ENCODE measurements around the gene CACNA1A. TPM values are rescaled to one million over a fixed set of nuclear protein-coding genes. Genes with fewer than 3 reads are reported as not detected.

Gene CACNA1A
- total and polyA plus RNA-seq, 2 experiments from 2014 or later: 2.0 TPM

DNA sequence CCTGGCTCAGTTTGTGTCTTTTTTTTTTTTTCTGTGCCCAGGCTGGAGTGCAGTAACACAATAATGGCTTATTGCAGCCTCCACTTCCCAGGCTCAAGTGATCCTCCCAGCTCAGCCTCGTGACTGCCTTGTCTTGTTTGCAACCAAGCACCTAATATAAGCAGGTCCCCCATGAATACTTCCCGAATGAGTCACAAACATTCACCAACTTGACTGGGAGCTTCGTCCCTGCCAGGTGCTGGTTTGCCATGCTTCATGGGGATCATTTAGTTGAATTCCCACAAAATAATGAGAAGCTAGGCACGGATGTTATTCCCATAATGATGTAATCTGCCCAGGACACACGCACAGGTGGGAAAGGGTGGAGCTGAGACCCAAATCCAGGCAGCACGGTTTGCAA lies 176.5 kb downstream of the CACNA1A start:
- no peaks in the 10 kb centered on the region for H3K36me3 ChIP-seq (replicated peaks; ENCODE audit: insufficient read depth, low read depth)
- 71% methylated on average over 6 of the region's 6 CpGs for WGBS (ENCODE audit: low lambda C conversion rate, missing lambda C conversion rate)
- no peak for DNase-seq (ENCODE audit: low spot score)

DNA sequence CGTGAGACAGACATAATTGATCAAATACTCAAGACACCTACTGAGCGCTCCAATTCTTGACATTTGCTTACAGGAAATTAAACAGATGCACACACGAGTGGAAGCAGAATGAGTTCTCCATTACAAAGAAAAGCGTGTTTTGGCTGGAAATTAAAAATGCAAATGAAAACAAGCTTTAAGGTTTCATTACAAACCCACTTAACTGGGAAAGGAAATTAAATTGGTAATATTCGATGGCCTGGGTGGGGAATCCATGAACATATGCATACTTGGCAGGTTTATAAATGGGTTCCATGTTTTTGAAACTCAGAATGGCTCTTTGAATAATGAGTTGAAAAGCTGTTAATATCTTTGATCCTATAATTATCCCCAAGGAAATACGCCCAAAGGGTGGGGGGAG lies 178.0 kb downstream of the CACNA1A start:
- H3K27me3 ChIP-seq: no peaks in the 10 kb centered on the region
- H3K4me1 ChIP-seq (ENCODE audit: insufficient read depth): no peaks in the 10 kb centered on the region
- no peaks in the 10 kb centered on the region for H3K79me2 ChIP-seq
- no peaks in the 10 kb centered on the region for H3K36me3 ChIP-seq (replicated peaks; ENCODE audit: insufficient read depth, low read depth)
- no peak overlapping the region for H3K4me2 ChIP-seq
- 84% methylated on average over 6 of the region's 6 CpGs for WGBS (ENCODE audit: low lambda C conversion rate, missing lambda C conversion rate)
- no peak overlapping the region for H3K27ac ChIP-seq
- DNase-seq (ENCODE audit: low spot score): no peak
- H4K20me1 ChIP-seq (ENCODE audit: insufficient read depth, poor library complexity, severe bottlenecking): no peaks in the 10 kb centered on the region
- H3K9me3 ChIP-seq (ENCODE audit: low read depth): no peaks in the 10 kb centered on the region
- H2AFZ ChIP-seq: no peak overlapping the region
- H3K4me3 ChIP-seq: no peak overlapping the region
- TF ChIP-seq, protein P1, sequence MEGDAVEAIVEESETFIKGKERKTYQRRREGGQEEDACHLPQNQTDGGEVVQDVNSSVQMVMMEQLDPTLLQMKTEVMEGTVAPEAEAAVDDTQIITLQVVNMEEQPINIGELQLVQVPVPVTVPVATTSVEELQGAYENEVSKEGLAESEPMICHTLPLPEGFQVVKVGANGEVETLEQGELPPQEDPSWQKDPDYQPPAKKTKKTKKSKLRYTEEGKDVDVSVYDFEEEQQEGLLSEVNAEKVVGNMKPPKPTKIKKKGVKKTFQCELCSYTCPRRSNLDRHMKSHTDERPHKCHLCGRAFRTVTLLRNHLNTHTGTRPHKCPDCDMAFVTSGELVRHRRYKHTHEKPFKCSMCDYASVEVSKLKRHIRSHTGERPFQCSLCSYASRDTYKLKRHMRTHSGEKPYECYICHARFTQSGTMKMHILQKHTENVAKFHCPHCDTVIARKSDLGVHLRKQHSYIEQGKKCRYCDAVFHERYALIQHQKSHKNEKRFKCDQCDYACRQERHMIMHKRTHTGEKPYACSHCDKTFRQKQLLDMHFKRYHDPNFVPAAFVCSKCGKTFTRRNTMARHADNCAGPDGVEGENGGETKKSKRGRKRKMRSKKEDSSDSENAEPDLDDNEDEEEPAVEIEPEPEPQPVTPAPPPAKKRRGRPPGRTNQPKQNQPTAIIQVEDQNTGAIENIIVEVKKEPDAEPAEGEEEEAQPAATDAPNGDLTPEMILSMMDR (IDR thresholded peaks at IDR 0.05; ENCODE audit: poor library complexity): no peak
- TF ChIP-seq EZH2 (IDR thresholded peaks at IDR 0.05; ENCODE audit: borderline replicate concordance) (no peak), EZH2phosphoT487 (IDR thresholded peaks at IDR 0.05; ENCODE audit: low read depth, severe bottlenecking, unreplicated experiment) (no peak)
- H3K9me2 ChIP-seq (replicated peaks; ENCODE audit: insufficient read depth): no peaks in the 10 kb centered on the region

More for the DNA sequence above, 176.5 kb downstream of the CACNA1A start:
- H3K79me2 ChIP-seq: no peaks in the 10 kb centered on the region
- no peaks in the 10 kb centered on the region for H3K27me3 ChIP-seq
- H3K4me2 ChIP-seq: no peak overlapping the region
- H3K4me3 ChIP-seq: no peak overlapping the region
- H2AFZ ChIP-seq: no peak overlapping the region
- no peak overlapping the region for H3K27ac ChIP-seq
- no peak for TF ChIP-seq EZH2phosphoT487 (IDR thresholded peaks at IDR 0.05; ENCODE audit: low read depth, severe bottlenecking, unreplicated experiment)
- TF ChIP-seq EZH2 (IDR thresholded peaks at IDR 0.05; ENCODE audit: borderline replicate concordance): no peak
- TF ChIP-seq, protein P1 (IDR thresholded peaks at IDR 0.05; ENCODE audit: poor library complexity): no peak
- no peaks in the 10 kb centered on the region for H4K20me1 ChIP-seq (ENCODE audit: insufficient read depth, poor library complexity, severe bottlenecking)
- no peaks in the 10 kb centered on the region for H3K4me1 ChIP-seq (ENCODE audit: insufficient read depth)
- no peaks in the 10 kb centered on the region for H3K9me3 ChIP-seq (ENCODE audit: low read depth)
- no peaks in the 10 kb centered on the region for H3K9me2 ChIP-seq (replicated peaks; ENCODE audit: insufficient read depth)

DNA sequence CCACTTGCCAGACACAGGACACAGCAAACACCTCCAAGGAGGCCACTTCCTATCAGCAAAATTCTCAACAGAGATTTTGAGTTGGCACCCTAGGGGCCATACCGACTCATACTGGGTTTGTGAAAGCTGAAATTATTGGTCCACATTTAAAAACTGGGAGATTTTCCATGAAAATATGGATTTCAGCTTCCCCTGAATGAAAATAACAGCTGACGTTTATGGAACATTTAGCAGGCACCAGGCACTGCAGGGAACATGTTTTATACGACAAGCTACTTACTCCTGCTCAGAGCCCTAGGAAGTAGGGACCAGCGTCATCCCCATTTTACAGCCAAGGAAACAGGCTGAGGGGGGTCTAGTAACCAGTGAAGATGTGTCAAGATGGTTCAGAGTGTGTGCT lies 186.8 kb downstream of the CACNA1A start:
- no peak overlapping the region for H3K4me2 ChIP-seq
- no peaks in the 10 kb centered on the region for H3K27me3 ChIP-seq
- no peak for DNase-seq (ENCODE audit: low spot score)
- H2AFZ ChIP-seq: no peak overlapping the region
- no peaks in the 10 kb centered on the region for H3K4me1 ChIP-seq (ENCODE audit: insufficient read depth)
- no peaks in the 10 kb centered on the region for H3K9me3 ChIP-seq (ENCODE audit: low read depth)
- H3K9me2 ChIP-seq (replicated peaks; ENCODE audit: insufficient read depth): no peaks in the 10 kb centered on the region
- no peaks in the 10 kb centered on the region for H4K20me1 ChIP-seq (ENCODE audit: insufficient read depth, poor library complexity, severe bottlenecking)
- no peak overlapping the region for H3K27ac ChIP-seq
- no peaks in the 10 kb centered on the region for H3K36me3 ChIP-seq (replicated peaks; ENCODE audit: insufficient read depth, low read depth)
- no peaks in the 10 kb centered on the region for H3K79me2 ChIP-seq
- H3K4me3 ChIP-seq: no peak overlapping the region
- 79% methylated on average over 4 of the region's 4 CpGs for WGBS (ENCODE audit: low lambda C conversion rate, missing lambda C conversion rate)
- TF ChIP-seq, protein P1 (IDR thresholded peaks at IDR 0.05; ENCODE audit: poor library complexity): no peak
- TF ChIP-seq EZH2phosphoT487 (IDR thresholded peaks at IDR 0.05; ENCODE audit: low read depth, severe bottlenecking, unreplicated experiment) (no peak), EZH2 (IDR thresholded peaks at IDR 0.05; ENCODE audit: borderline replicate concordance) (no peak)

DNA sequence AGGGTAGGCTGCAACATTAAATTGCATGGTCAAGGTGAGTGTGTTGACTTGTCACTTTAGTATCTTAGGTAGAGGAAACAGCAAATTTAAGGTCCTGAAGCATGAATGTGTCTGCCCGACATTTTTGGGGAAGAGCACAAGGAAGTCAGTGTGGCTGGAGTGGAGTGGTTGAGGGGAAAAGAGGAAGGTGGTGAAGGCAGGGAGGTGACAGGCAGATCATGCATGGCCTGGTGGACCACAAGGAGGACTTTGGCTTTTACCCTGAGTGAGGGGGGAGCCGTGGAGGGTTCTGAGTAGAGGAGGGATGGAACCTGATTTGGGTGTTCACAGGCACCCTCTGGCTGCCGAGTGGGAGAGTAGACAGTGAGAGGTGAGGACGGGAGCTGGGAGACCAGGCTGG lies 188.1 kb downstream of the CACNA1A start:
- TF ChIP-seq, protein P1 (IDR thresholded peaks at IDR 0.05; ENCODE audit: poor library complexity): no peak
- TF ChIP-seq EZH2 (IDR thresholded peaks at IDR 0.05; ENCODE audit: borderline replicate concordance): no peak
- no peak for TF ChIP-seq EZH2phosphoT487 (IDR thresholded peaks at IDR 0.05; ENCODE audit: low read depth, severe bottlenecking, unreplicated experiment)
- H3K4me3 ChIP-seq: no peak overlapping the region
- H3K4me1 ChIP-seq (ENCODE audit: insufficient read depth): no peaks in the 10 kb centered on the region
- no peak overlapping the region for H2AFZ ChIP-seq
- no peaks in the 10 kb centered on the region for H4K20me1 ChIP-seq (ENCODE audit: insufficient read depth, poor library complexity, severe bottlenecking)
- H3K79me2 ChIP-seq: no peaks in the 10 kb centered on the region
- no peaks in the 10 kb centered on the region for H3K27me3 ChIP-seq
- H3K27ac ChIP-seq: no peak overlapping the region
- 87% methylated on average over 4 of the region's 4 CpGs for WGBS (ENCODE audit: low lambda C conversion rate, missing lambda C conversion rate)
- no peaks in the 10 kb centered on the region for H3K9me2 ChIP-seq (replicated peaks; ENCODE audit: insufficient read depth)
- no peaks in the 10 kb centered on the region for H3K9me3 ChIP-seq (ENCODE audit: low read depth)
- no peaks in the 10 kb centered on the region for H3K36me3 ChIP-seq (replicated peaks; ENCODE audit: insufficient read depth, low read depth)
- no peak overlapping the region for H3K4me2 ChIP-seq
- no peak for DNase-seq (ENCODE audit: low spot score)
